Stimulated activated CD8-positive, alpha-beta memory T cell treated with anti-CD3 and anti-CD28 coated beads, Interleukin-15, amount 100 ng/mL, for 48 hours (primary cell): ENCODE results near the gene VWA3B.

Experiments used
- DNase-seq, 2 donors: peaks; one replicate each; pipeline ENCODE4 v3.0.0-alpha.2; 2020; ENCODE audit warnings: low read depth in 2 of 2

VWA3B gene

GRCh38 chr2:98333922-98334321, 247.0 kb downstream of the VWA3B start:
- no peak for DNase-seq

DNA sequence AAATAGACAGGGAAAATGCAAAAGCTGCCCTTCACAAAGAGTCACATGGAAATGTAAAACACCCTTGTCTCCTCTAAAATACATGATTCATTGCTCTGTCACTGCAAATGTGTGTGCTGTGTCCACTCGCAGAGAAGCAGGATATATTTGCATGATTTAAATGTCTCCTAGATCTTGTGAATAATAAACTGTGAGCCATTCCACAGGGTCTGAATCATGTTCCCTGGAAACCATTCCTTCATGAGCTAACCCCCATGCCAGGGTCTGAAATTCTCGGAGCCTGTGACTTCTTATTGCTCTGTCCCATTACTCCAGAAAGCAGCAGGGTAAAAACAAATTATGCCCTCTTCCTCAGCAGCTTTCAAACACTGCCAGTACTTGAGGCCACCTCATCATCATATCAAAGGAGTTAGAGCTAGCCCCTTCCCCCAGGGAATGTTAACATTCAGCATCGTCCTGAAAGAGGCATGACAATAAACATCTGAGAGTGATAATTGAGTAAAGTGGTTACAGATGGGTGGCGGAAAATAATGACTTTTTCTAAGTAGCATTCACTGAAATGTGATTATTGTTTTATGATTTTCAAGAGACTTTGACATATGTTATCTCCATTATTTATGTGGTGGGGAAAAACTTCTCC, 247.6 kb downstream of the VWA3B start:
- no peak for DNase-seq

GRCh38 chr2:98335271-98335670, 248.3 kb downstream of the VWA3B start:
- no peak for DNase-seq

DNA sequence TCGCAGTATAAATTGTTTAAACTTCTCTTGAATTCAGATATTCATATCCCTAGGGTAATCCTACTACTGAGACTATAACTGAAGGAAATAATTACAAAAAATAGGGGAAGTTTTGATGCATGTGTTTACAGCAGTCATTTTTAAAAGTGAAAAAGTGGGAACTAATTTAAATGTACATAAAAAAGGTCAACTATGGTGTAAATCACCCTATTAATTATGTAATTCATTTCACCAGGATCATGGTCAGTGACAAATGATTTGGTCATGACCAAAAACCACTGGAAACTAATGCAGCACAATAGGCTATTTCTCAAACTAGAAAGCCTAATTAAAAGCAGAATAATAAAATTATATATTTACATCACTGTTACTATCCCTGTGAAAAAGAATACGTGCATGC, 254.3 kb downstream of the VWA3B start:
- no peak for DNase-seq

DNA sequence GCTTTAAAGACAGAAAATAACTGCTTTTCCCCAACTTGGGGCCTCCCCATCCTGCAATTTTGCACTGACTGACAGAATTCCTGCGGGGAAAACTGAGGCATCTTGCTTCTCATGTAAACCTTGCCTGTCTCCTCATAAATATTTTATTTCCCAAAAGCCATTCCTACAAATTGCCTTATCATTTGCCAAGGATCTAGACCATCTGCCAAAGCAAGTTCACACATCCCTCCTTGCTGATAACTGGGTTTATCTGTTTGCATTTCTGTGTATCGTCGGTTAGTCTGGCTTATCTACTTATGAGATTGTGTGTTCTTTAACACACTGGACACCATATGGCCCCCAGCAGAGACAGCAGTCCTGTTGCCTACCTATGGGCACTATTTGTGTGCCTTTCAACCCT, 256.3 kb downstream of the VWA3B start:
- DNase-seq = no peak

DNA sequence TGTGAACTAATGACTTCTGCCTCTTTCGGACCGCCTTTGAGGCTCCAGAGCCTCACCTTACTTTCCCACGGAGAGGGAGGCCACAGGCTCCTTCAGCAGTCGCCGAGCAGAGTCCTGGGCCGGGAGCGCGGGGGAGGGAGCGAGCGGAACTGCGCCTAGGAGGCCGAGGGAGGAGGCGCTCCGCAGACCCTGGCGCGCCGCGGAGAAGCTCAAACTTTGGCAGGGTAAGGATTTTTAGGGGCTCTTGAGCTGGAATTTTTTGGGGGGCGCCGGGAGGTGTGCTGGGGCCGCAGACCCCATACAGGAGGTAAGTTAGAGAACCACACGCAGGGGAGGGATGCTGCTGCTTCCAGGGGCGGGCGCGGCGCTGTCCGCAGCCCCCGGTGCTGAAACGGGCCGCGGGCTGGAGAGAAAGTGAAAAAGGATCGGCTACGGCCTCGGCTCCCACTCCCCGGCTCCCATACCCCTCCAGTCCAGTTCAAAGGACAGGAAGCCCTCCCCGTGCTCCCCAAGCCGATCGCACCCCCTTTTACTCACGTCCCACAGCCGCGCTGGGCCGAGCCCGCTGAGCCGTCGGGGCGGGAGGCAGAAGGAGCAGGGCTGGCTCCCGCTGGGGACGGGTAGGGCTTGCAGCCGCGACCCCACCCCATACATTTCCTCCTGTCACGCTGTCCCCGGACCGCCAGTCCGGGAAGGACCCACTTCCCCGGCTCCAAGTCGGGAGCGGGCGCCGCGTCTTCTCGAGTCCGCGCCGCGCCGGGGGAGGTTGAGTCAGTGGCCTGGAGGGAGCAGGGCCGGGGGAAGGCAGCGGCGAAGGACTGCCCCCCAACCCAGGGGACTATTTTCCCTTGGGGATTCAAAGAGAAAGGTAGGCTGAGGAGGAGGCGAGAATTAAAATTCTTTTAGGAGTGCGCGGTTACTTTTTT, 259.6 kb downstream of the VWA3B start, which contains the start of gene CNGA3:
CNGA3 (plus strand) TSS at position 146 of the 926 bp plus-strand sequence. CDS start 23,520 bp downstream, outside the sequence.
- no peak for DNase-seq

DNA sequence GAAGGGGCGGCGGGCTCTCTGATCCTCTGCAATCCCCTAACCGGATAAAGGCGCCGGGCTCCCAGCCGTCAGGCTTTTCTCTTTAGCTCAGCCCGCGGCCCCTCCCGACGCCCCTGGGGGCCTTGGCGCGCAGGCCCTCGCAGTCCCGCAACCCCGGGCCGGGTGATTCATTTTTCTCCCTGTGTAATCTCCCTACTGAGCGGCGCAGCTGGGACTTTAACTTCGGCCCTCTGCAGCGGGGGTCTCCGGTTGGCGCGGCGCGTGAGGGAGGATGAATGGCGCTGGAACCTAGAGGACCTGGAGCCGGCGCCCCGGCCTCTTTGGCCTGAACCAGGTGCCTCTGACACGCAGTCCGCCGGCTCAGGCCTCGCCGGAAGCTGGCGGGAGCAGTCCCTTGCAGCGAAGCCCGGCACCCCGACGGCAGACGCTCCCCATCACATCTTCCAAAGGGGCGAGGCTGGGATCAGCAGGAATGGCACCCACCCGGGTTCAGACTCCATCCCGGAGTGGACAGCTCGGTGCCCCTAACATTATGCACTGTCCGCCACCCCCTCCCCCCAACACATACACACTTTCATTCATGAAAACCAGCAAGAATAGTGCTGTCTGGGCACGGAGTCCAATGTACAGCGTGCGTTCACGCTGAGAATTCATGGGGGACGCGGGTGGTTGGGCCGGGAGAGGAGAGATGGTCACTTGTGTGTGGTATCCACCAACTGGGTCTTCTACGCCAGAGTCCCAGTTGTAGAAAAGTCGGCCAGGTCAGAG, 260.5 kb downstream of the VWA3B start:
- no peak for DNase-seq

DNA sequence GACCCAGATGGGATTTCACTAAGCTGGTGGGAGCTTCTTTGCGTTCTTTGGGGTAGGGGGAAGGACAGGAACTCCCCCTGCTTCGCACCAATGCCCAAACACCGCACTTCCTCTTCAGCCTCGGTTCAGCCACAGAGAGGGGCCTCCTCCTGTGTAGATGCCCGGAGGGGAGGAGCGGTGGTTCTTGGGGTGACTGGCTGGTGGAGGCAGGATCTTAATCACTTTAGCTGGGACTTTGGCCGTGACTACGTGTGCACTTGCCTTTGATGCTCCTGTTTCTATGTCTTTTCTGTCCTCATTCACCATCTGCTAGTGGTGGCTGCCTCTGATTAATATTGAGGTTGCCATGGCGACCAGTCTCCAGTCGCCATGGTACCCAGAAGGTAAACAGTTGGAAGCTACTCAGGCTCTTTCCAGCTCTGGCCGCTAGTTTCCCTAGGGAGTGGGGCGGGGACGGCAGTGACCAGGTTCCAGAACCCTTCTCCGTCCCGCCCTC, 261.1 kb downstream of the VWA3B start:
- DNase-seq = no peak

DNA sequence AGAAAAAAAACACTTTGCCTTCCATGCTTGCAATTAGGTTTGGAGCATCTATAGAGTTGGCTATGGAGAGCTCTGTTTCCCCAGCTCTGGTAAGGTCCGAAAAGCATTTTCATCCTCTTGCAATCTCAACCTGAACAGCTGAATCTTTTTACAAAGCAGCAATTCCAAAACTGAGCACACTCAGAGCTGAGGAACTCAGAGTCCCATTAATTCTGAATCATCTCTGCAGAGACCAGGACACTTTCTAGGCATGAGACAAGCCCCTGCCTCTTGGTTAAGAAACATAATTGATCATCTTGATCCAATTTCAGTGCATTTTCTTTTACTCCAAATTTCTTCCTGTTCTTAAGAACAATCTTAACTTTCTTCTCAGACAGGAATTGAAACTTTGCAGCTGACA, 263.4 kb downstream of the VWA3B start:
- no peak for DNase-seq

GRCh38 chr2:98355881-98356280, 268.9 kb downstream of the VWA3B start:
- DNase-seq = no peak

- DNase-seq = no peak
Measured at GRCh38 chr2:98356729-98357128, 269.8 kb downstream of the VWA3B start.

GRCh38 chr2:98357849-98358248, 270.9 kb downstream of the VWA3B start:
- no peak for DNase-seq

GRCh38 chr2:98359986-98360385, 273.0 kb downstream of the VWA3B start:
- no peak for DNase-seq
